Tibial artery (tissue), 4 donors: Measurements from ENCODE around the gene VEGFC.

Experiments used
- DNase-seq, 2 donors: peaks; one replicate each; pipeline ENCODE4 v3.0.0-alpha.2; 2019
- H3K27ac ChIP-seq, 2 donors: fragments of 200-600 bp; sonication (generic) in 1 of 2; 1 replicate in 1 of 2; 2 replicates in 1 of 2; pipeline ENCODE4 v1.5.1; 2018 to 2019; ENCODE audit warnings: mild to moderate bottlenecking in 1 of 2
- H3K27me3 ChIP-seq, 2 donors: fragments of 200-600 bp; sonication (generic) in 1 of 2; one replicate each; pipeline versions ENCODE4 v1.5.1 to v1.6.0; 2016 to 2019
- H3K36me3 ChIP-seq, 3 donors: fragments of 200-600 bp; sonication (generic) in 2 of 3; one replicate each; pipeline ENCODE4 v1.5.1; 2016 to 2019; ENCODE audit warnings: mild to moderate bottlenecking in 2 of 3
- H3K4me1 ChIP-seq, 4 donors: fragments of 200-600 bp; sonication (generic) in 2 of 4; 1 replicate in 3 of 4; 2 replicates in 1 of 4; pipeline ENCODE4 v1.5.1; 2016 to 2019
- H3K4me3 ChIP-seq, 2 donors: fragments of 200-600 bp; sonication (generic) in 1 of 2; 1 replicate in 1 of 2; 2 replicates in 1 of 2; pipeline ENCODE4 v1.5.1; 2018 to 2019; ENCODE audit warnings: mild to moderate bottlenecking in 2 of 2
- H3K9me3 ChIP-seq, 3 donors: fragments of 200-600 bp; sonication (generic) in 1 of 3; one replicate each; pipeline ENCODE4 v1.5.1; 2016 to 2019
- CTCF ChIP-seq, 2 experiments: fragments of 200-600 bp in 1 of 2; fragments of 450-650 bp in 1 of 2; IDR thresholded peaks; one replicate each; pipeline ENCODE4 v1.5.1; 2017 to 2019; ENCODE audit warnings: antibody characterized with exemption in 2 of 2, mild to moderate bottlenecking in 1 of 2, moderate library complexity in 1 of 2
- intact Hi-C: fragments of 100-400 bp; cut with DNase I; formaldehyde crosslinking; loops from one replicate; pipeline ENCODE4 v1.15.0; 2023; ENCODE audit warnings: low total_unique reads

VEGFC gene

GRCh38 chr4:176795441-176795840 lies 2.7 kb upstream of the VEGFC start:
- Histone ChIP-seq H3K4me3 (no peak overlapping the region), H3K27me3 (no peaks in the 10 kb centered on the region), H3K9me3 (no peaks in the 10 kb centered on the region), H3K4me1 (peaks cover 0 to 22% (median 8%) of the 10 kb centered on the region in 4 donors), H3K27ac (no peak overlapping the region), H3K36me3 (no peaks in the 10 kb centered on the region)
- no peak for DNase-seq
- TF ChIP-seq CTCF (IDR thresholded peaks at IDR 0.05), result no peak
- intact Hi-C loops, result no loop called here

- no peak for DNase-seq
- Histone ChIP-seq H3K4me3 (no peak overlapping the region), H3K36me3 (no peaks in the 10 kb centered on the region), H3K9me3 (no peaks in the 10 kb centered on the region), H3K27me3 (no peaks in the 10 kb centered on the region), H3K27ac (no peak overlapping the region), H3K4me1 (peaks cover 0 to 22% (median 8%) of the 10 kb centered on the region in 4 donors)
- intact Hi-C loops, result no loop called here
- no peak for TF ChIP-seq CTCF (IDR thresholded peaks at IDR 0.05)
Observed at GRCh38 chr4:176794651-176795050, 1.9 kb upstream of the VEGFC start.

- H3K4me3 ChIP-seq, result no peak overlapping the region
- no peak overlapping the region for H3K27ac ChIP-seq
- peaks cover 0 to 22% (median 8%) of the 10 kb centered on the region in 4 donors for H3K4me1 ChIP-seq
- TF ChIP-seq CTCF (IDR thresholded peaks at IDR 0.05), result no peak
- no peaks in the 10 kb centered on the region for H3K27me3 ChIP-seq
- H3K36me3 ChIP-seq, result no peaks in the 10 kb centered on the region
- intact Hi-C loops, result no loop called here
- DNase-seq, result no peak
- no peaks in the 10 kb centered on the region for H3K9me3 ChIP-seq
Observed at GRCh38 chr4:176794151-176794550, 1.4 kb upstream of the VEGFC start.

- no peak for DNase-seq
- Histone ChIP-seq H3K9me3 (no peaks in the 10 kb centered on the region), H3K27me3 (no peaks in the 10 kb centered on the region), H3K36me3 (no peaks in the 10 kb centered on the region), H3K4me3 (peak overlapping the region; percentile 67 to 72), H3K27ac (peak overlapping the region; percentile 50 to 51), H3K4me1 (peaks cover 0 to 22% (median 8%) of the 10 kb centered on the region in 4 donors)
- TF ChIP-seq CTCF (IDR thresholded peaks at IDR 0.05), result no peak
- intact Hi-C loops, result no loop called here
Observed at GRCh38 chr4:176793060-176793605, 411 bp upstream of the VEGFC start.

GRCh38 chr4:176791591-176792325 lies 964 bp downstream of the VEGFC start:
- Histone ChIP-seq H3K9me3 (no peaks in the 10 kb centered on the region), H3K27ac (peak overlapping the region; percentile 48 to 50), H3K4me3 (peak overlapping the region; percentile 67 to 72), H3K27me3 (no peaks in the 10 kb centered on the region), H3K36me3 (no peaks in the 10 kb centered on the region), H3K4me1 (peaks cover 0 to 22% (median 8%) of the 10 kb centered on the region in 4 donors)
- TF ChIP-seq CTCF (IDR thresholded peaks at IDR 0.05), result no peak
- DNase-seq, result no peak
- intact Hi-C loops, result no loop called here
